GM12872 (cell line): ENCODE results near the gene UBL4B.

Experiments used
- CTCF ChIP-seq: IDR thresholded peaks from 3 replicates; pipeline ENCODE4 v1.5.1; 2011; ENCODE audit warnings: low read depth, mild to moderate bottlenecking, low read length, moderate library complexity; ENCODE audit not compliant: insufficient read depth

UBL4B gene

DNA sequence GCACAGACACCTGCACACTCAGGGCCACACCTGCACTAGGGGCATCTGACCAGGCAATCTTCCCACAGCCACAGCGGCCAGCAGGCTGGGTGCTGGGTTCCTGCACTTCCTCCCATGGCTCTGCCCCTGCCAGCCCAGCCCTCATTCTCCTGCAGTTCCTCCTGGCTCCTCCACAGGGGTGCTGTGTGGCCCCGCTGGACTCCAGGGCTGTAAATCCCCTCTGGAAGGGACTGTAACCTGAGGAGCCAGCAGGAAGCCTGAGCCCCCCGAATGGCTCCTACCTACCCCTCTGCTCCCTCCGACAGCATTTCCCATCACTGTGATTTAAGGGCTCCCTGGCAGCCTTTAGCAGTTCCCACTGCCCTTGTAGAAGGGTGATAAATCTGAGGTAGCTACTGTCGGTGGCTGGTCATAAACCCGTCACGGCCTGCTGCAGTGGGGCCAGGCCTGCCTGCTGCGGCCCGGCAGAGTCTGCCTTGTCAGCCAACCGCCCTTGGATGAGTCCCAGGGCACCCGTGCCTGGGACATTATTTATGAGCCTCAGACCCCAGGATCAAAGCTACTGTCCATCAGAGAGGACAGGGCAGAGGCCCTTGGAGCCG is 8.8 kb downstream of the UBL4B start:
- no peak for TF ChIP-seq CTCF

DNA sequence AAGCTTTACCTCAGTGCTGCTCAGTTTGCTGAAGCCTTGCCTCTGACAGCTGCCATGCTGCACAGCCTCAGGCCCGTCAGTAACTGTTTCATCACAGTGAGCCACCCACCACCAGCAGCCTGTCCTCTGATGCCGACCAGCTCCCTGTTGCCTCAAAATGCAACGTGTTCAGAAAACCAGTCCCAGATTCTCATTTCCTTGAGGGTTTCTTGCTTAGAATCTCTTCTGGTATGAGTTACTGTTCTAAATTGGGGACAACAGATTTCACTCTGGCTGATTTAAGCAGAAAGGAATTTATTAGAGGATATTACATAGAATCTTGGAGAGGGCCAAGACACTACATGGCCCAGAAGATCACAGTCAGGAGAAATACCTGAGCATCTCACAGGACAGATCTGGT is 11.0 kb downstream of the UBL4B start:
- no peak for TF ChIP-seq CTCF

DNA sequence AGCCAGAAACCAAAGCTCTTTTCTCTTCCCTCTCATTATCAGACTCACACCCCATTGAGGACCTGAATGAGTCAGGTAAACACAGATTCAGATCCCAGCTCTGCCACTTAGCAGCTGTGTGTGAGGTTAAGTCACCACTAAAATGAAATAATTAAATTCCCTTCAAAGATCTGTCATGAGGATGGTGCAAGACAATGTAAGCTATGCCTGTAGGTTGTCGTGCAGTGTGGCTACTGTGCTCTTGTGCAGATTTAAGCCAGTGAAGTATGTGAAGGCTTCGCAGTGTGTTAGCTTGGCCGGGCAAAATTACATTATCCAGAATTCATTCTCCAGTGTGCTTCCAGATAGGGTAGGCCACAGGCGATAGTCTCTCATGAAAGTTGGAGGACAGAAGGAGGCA is 13.6 kb downstream of the UBL4B start:
- TF ChIP-seq CTCF: no peak

DNA sequence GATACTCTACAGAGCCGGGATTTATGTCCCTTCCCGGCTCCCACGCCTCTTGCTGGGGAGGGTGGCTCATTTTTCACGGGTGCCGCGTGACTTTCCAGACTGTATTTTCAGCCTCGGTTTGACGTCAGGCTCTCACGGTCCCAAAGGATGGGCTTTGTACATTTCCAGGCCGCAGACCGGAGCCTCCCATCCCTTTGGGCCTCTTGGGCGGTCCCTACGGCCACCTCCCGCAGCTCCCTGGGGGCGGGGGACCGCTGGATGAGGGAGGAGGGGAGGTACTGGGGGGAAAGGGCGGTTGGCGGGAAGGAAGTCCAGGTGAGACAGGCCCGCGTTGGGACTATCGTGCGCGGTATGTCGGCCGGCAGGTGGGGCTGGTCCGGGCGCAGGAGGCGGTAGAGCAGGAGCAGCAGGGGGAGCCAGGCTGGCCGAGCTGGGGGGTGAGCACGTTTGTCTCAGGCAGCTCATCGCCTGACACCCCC is 17.9 kb downstream of the UBL4B start:
- TF ChIP-seq CTCF: no peak

DNA sequence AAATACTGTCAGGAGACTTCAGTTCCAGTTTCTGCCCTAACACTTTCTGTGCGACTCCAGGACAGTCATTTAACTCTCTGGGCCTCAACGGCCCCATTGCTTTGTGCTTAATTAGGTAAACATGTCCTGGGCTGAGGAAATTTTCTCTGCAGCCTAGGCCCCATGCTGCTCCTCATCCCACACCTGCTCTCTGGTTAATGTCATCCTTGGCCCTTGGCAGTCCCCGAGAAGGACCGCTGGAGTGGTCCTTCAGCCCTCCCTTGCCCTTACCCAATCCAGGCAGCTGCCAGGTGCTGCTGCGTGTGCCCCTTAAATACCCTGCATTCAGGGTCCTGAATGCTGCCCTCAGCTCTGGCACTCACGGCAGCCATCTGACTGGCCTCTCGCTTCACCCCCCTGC is 18.7 kb downstream of the UBL4B start:
- no peak for TF ChIP-seq CTCF

DNA sequence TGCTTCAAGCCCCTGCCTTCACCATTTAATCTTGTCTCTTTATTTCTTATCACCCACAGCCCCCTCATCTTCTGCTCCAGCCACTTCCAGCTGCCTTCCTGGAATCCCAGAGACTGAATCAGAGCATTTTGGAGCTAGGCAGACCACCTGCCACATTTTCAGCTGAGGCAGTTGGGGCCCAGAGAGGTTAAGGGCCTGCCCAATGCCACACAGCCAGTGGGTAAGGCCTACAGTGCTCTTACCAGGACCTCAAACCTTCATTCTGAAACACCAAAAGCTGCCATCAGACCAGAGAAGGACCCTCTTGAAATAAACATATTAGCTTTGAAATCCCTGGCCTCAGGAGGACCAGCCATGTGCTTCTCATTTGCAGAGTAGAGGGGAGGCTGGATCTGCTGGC is 20.4 kb downstream of the UBL4B start:
- TF ChIP-seq CTCF: no peak

- TF ChIP-seq CTCF: no peak
These were observed 21.2 kb downstream of the UBL4B start for GRCh38 chr1:110133436-110133835.
